LNCaP clone FGC (cell line): ENCODE results near the gene ASTN2.

ENCODE experiments used
- DNase-seq: peaks from one replicate; pipeline ENCODE4 v3.0.0-alpha.2; 2011; ENCODE audit warnings: low read depth
- H3K4me3 ChIP-seq: 2 replicates; pipeline ENCODE4 v1.5.1; 2011; ENCODE audit warnings: mild to moderate bottlenecking, low read depth, low read length, control low read depth
- CTCF ChIP-seq: IDR thresholded peaks from 2 replicates; pipeline ENCODE4 v1.5.1; 2012; ENCODE audit warnings: mild to moderate bottlenecking; ENCODE audit not compliant: control insufficient read depth, insufficient read depth; ENCODE audit errors: extremely low read depth

Gene ASTN2

GRCh38 chr9:117145081-117145480, 269.8 kb downstream of the ASTN2 start:
- no peak for TF ChIP-seq CTCF
- no peak for DNase-seq
- no peak overlapping the region for H3K4me3 ChIP-seq

- no peak for TF ChIP-seq CTCF
- DNase-seq: no peak
- no peak overlapping the region for H3K4me3 ChIP-seq
These were observed 276.6 kb downstream of the ASTN2 start for GRCh38 chr9:117138231-117138630.

- no peak for TF ChIP-seq CTCF
- no peak for DNase-seq
- H3K4me3 ChIP-seq: no peak overlapping the region
These were observed 278.4 kb downstream of the ASTN2 start for GRCh38 chr9:117136461-117136860.

GRCh38 chr9:117135501-117136098, 279.3 kb downstream of the ASTN2 start:
- H3K4me3 ChIP-seq: no peak overlapping the region
- TF ChIP-seq CTCF: no peak
- DNase-seq: no peak

GRCh38 chr9:117134826-117135500, 279.9 kb downstream of the ASTN2 start:
- DNase-seq: no peak
- no peak overlapping the region for H3K4me3 ChIP-seq
- TF ChIP-seq CTCF: no peak

GRCh38 chr9:117126871-117127270, 288.0 kb downstream of the ASTN2 start:
- H3K4me3 ChIP-seq: no peak overlapping the region
- no peak for TF ChIP-seq CTCF
- DNase-seq: no peak

GRCh38 chr9:117125531-117125930, 289.3 kb downstream of the ASTN2 start:
- no peak for TF ChIP-seq CTCF
- no peak for DNase-seq
- no peak overlapping the region for H3K4me3 ChIP-seq
